T-helper 9 cell (primary cell): ENCODE data around the gene LTF.
"Not testable (repeated sequence)": the region's sequence is repeated elsewhere in the genome, so short reads cannot be mapped to it uniquely, and the experiment has no call there.

Experiments used
- DNase-seq: peaks from one replicate; pipeline ENCODE4 v3.0.0-alpha.2; 2020

Gene LTF

DNA sequence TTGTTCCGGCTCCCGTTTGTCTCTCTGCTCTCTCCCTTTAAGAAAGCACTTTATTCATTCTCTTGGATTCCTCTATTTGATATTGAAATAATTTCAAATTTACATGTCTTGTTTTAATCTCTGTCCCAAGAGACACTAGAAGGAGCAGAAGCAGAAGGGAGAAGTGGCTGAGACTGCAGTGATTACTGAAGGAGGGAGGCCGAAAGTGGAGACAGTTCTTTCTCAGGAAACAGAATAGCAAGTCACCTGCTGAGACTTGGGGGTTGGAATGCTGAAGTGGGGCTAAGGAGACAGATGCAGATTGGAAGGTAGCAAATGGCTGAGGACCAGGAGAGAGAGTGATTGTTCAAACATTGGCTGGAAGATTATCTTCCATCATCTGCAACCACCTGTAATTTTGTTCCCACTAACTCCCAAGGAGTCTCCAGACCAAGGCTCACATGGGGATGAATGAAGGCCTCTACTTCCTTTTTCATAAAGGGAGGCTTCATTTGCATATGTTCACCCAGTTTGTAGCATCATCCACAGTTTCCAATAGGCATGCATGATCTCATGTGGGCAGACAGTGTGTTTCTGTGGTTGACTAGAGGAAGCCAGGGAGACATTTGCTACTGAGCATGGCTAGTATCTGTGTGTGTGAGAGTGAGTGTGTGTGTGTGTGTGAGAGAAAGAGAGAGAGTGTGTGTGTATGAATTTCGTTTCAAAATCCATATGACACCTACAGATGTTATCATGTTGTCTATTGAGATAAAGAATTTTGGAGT is 24.0 kb downstream of the LTF start:
- DNase-seq, result no peak

DNA sequence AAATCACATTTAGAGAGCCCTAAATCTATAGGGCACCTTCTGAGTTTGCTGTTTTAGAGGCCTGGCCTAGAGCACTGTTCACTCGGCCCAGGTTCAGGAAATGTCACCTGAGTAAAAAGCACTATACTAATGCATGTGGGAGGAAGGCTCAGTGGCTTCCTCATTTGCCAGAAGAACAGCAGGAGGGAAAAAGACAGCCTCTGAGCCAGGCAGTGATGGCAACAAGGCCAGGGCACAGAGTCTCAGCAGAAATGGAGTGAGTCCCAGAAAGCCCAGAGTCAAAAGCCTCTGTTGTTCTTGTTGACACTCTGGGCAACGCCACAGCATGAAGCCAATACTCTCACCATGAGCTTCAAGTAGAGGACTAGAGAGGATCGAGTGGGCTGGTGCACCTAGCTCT is 25.9 kb downstream of the LTF start:
- no peak for DNase-seq

DNA sequence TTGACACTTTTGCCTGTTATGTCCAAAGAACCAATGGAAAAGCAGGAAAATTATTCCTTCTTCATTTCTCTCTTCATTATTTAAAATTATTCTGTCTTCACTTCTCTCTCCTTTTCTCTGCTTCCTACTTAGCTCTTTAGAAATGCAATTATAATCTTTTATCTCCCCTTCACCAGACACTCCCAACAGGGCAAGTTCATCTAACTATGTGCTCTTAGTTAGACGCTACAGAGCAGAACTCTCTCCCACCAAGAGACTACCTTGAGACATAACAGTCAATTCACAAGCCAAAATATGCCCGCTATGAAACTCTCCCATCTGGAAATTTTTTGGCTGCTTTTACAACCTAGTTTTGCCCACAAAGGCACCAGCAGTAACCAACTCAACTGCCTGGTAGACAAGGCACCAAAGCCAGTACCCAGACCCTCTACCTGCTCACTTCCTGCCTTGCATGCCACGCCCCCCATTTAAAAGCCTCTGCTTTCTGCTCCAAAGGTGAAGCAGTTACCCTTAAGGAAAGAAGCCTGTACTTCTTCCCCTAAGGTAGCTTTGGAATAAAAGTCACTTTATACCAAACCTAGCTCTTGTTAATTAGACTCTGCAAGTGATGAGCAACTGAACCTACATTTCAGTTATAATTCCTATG is 29.5 kb downstream of the LTF start:
- DNase-seq, result no peak

DNA sequence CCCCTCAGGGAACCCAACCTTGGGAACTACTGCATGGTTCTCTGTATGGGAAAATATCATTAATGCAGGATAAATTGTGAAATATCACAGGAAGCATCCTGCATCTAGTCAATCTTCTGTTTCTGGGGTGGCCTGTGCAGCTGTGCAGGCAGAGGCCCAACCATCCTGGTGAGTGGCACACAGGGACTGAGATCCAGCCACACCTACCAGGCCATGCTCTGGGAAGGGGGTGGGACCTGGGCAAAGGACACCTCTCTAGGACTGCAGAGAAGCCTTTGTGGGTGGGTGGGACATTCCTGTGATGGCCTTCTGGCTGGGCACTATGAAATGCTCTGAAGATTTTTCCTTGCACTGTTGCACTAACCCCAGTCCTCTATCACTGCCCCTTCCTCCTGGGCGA is 30.9 kb downstream of the LTF start:
- no peak for DNase-seq

DNA sequence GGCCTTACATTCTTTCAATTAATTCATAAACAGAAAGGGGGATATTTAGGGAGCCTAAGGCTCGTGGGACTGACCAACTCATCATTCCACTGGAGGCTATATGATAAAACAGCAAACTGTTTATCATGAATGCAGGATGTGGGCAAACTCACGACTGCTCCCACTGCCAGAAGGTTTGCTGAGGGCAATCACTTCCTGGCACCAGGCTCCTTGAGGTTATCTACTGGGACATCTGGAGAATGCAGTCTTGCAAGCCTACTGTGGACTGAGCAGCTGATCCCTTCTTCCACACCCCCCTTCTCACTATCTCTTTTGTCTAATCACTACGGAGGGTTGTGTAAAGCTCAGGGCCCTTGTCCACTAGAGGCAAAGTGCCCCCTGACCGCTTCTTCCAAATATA is 31.6 kb downstream of the LTF start:
- not testable (repeated sequence) for DNase-seq

DNA sequence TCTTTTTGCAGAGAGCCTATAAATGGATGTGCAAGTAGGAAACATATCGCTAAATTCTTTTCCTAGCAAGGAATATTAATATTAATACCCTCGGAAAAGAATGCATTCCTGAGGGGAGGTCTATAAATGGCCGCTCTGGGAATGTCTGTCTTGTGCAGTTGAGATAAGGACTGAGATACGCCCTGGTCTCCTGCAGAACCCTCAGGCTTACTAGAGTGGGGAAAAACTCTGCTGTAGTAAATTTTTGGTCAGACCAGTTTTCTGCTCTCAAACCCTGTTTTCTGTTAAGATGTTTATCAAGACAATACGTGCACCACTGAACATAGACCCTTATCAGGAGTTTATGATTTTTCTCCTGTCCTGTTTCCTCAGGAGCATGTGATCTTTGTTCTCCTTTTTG is 32.8 kb downstream of the LTF start:
- not testable (repeated sequence) for DNase-seq

DNA sequence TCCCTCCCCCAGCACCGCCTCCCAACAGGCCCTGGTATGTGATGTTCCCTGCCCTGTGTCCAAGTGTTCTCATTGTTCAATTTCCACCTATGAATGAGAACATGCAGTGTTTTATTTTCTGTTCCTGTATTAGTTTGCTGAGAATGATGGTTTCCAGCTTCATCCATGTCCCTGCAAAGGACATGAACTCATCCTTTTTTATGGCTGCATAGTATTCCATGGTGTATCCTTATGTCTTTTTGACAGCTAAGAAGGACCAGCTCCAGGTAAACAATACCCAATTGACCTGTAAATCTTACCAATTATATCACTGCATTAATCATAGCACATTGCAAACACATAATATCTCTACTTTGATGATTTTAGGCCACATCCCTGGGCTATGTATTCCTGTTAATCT is 33.8 kb downstream of the LTF start:
- not testable (repeated sequence) for DNase-seq

- DNase-seq, result no peak
Measured at GRCh38 chr3:46429671-46430070, 35.0 kb downstream of the LTF start.

DNA sequence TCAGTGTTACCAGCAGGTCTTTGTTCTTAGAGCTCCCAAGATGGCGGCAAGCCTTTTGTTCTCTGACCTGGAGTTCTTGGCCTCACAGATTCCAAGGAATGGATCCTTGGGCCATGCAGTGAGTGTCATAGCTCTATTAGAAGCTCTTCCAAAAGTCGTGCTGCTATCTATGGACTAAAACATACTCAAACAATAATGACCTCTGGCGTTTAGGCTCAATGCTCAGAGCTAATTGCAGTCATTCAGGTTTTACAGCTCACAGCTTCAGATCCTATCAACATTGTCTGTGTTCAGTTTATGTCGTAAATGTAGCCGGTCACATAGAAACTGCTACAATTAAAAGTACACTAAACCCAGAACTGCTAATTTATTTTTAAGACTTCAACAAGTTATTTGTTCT is 35.5 kb downstream of the LTF start:
- DNase-seq, result no peak

DNA sequence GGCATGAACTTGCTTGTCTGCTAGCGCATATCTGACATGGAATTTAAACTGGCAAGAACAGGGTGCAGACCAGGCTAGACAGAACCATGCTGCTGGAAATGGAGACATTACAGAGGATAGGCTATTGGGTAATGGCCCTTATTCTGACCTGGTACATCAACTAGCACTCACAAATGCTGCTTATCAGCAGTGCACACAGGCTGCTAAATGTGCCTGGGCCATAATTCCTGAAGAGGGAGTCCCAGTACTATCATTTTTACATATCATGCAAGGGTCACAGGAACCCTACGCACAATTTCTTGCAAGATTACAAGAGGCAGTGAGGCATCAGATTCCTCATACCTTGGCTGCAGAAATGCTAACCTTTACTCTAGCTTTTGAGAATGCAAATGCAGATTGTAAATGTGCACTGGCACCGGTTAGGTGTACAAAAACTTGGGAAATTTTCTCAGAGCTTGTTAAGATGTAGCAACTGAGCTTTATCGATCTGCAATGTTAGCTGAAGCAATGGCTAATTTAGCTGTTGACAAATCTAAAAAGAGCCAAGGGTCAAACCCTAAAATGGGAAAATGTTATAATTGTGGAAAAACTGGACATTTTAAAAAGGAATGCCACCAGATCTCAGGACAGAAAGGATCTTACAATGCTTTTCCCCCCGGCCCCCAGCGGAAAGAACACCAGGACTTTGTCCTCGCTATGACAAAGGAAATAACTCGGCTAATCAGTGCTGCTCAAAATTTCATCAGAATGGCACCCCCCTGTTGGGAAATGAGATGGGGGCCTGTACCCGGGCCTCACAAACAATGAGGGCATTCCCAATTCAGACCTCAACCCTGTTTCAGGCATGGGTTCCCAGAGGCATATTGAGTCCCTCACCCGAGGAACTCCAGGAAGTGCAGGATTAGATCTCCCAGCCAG is 36.5 kb downstream of the LTF start:
- no peak for DNase-seq

DNA sequence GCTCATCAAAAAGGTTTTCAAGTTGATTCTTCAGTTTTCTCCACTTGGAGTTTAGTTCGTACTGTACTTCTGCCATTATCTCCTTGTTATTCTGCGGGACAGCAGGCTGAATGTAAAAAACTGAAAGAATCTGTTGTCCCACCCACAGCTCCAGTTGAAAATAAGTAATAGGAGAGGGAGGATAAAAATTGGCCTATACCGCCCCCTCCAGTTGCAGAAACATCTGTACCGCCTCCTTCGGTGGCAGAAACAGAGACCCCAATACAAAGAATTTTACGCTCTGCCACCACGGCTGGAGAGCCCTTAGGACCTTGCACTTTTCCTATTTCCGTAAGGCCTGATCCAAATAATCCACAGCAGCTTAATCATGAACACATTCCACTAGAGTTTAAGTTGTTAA is 37.3 kb downstream of the LTF start:
- DNase-seq, result not testable (repeated sequence)

DNA sequence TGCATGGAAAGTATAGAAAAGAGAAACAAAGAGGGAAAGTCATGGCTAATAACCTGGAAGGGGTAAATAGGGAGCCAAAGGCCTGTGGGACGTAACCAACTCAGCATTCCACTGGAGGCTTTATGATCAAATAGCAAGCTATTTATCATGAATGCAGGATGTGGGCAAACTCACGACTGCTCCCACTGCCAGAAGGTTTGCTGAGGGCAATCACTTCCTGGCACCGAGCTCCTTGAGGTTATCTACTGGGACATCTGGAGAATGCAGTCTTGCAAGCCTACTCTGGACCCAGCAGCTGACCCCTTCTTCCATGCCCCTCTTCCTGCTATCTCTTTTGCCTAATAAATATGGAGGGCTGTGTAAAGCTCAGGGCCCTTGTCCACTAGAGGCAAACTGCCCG is 38.2 kb downstream of the LTF start:
- DNase-seq, result not testable (repeated sequence)

GRCh38 chr3:46423588-46423987 is 41.1 kb downstream of the LTF start:
- DNase-seq, result no peak

DNA sequence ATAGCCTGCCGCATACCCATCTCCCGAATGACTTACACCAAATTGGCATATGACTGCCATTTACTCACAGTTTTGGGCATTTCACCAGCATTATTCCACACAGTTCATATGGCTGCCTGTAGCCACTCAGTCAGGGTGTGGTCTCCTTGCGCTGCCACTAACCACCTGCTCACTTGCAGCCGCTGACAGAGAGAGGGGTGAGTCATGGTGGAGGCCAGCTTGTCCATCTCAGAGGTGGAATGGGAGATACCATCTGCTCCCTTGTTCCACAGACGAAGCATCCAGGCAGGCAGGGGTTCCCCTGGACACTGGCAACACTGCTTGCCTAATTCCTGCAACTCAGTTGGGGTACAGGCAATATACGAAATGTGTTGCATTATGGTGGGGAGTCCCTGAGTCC is 42.1 kb downstream of the LTF start:
- no peak for DNase-seq

- no peak for DNase-seq
Measured at GRCh38 chr3:46420931-46421330, 43.8 kb downstream of the LTF start.

GRCh38 chr3:46419816-46420215 is 44.9 kb downstream of the LTF start:
- no peak for DNase-seq

- no peak for DNase-seq
Measured at GRCh38 chr3:46417841-46418611, 46.7 kb downstream of the LTF start.

GRCh38 chr3:46416811-46417510 is 47.7 kb downstream of the LTF start:
- no peak for DNase-seq

GRCh38 chr3:46416125-46416810 is 48.4 kb downstream of the LTF start:
- DNase-seq, result no peak

DNA sequence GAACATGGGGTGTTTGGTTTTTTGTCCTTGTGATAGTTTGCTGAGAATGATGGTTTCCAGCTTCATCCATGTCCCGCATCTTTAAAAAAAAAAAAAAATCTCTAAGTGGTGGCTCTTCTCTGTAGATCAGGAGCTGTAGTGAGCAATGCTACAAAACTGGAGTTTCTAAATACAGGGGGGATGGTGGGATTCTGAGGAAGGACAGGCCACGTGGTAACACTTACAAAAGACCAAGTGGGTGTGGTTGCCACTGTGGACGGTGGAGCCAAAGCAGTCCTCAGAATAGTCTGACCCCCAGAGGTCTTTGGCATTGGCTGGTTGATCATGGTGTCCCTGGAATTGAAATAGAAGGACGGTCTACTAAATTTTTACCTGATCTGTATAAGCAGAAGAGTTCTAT is 50.0 kb downstream of the LTF start:
- DNase-seq, result no peak

- no peak for DNase-seq
Measured at GRCh38 chr3:46413951-46414350, 50.8 kb downstream of the LTF start.
